GM20000 (cell line): ENCODE measurements around the gene NSF.

ENCODE experiments used
- DNase-seq: peaks from one replicate; pipeline ENCODE4 v3.0.0; 2012; ENCODE audit warnings: low spot score
- TF ChIP-seq, protein P1 (sequence below): IDR thresholded peaks from 2 replicates; pipeline ENCODE4 v1.5.1; 2012; ENCODE audit warnings: mild to moderate bottlenecking, control low read depth; ENCODE audit errors: extremely low read depth, missing control alignments

Gene NSF

DNA sequence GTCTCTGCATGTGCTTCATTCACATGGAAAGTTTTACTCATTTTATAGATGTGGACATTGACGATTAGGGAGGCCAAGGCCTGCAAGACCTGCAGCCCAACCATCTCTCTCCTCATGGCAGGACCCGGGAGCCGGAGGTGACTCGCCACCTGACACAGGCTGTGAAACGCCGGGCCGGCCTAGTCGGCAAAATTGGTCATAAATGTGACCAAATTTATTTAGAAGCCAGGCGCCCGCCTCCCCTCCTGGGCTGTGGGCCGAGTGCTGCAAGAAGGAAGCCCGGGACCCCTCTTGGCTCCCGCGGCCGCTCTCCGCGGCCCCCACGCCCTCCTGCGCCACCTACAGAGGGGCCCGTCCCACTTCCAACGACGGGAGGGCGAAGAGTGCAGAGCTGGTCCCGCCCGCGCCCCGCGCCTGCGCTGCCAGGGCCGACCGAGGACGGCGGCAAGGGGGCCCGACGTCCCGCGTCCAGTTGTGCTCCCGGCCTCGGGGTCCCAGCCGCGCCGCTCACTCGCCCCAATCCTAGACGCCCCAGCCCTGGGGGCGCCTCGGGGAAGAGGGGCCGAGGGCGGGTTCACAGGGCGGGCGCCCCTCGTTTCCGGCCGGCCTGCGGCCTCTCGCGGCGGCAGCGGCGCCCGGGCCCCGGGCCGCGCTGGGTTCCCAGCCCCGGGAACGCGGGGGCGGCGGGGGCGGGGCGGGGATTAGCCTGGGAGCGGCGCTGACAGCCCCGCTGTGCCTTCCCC is 180.5 kb downstream of the NSF start:
- TF ChIP-seq, protein P1, sequence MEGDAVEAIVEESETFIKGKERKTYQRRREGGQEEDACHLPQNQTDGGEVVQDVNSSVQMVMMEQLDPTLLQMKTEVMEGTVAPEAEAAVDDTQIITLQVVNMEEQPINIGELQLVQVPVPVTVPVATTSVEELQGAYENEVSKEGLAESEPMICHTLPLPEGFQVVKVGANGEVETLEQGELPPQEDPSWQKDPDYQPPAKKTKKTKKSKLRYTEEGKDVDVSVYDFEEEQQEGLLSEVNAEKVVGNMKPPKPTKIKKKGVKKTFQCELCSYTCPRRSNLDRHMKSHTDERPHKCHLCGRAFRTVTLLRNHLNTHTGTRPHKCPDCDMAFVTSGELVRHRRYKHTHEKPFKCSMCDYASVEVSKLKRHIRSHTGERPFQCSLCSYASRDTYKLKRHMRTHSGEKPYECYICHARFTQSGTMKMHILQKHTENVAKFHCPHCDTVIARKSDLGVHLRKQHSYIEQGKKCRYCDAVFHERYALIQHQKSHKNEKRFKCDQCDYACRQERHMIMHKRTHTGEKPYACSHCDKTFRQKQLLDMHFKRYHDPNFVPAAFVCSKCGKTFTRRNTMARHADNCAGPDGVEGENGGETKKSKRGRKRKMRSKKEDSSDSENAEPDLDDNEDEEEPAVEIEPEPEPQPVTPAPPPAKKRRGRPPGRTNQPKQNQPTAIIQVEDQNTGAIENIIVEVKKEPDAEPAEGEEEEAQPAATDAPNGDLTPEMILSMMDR = peak; percentile 9
- DNase-seq = peak; percentile 73

DNA sequence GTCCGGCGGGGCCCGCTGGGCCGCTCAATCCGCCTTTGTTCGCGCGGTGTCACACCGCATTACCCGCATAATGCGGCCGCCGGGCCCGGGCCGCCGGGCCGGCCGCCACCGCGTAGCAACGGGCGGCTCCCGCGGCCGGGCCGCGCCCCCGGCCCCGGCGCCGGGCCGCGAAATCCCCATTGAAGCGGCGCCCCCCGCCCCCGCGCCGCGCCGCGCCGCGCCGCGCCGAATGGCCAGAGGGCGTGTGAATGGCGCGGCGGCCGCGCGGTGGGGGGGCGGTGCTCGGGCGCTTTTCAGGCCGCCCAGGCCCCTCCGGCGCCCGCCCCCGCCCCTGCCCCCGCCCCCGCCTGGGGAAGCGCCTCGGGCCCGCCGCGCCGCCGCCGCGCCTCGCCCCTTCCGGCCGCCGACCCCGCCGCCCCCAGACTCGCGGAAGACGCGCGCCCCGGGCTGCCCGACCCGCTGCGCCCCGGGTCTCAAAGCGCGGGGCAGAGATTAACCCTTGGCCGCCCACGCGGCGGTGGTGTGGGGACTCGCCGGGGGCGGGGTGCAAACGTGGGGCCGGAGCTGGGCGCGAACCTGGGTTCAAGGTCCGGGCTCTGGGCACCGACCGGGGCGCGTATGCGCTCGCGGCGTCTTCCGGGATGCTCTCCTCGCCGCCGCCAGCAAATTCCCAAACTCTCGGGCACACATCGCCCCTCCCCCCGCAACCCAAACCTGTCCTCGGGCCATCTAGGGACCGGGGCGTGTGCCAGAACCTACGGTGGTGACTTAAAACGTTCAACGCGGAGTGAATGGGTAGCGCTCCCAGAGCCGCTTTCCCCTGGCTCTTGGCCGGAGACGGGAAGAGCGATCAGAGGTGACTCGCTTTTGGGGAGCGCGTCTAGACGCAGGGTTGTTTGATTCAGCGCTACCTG is 181.3 kb downstream of the NSF start:
- TF ChIP-seq, protein P1 = no peak
- peak; percentile 80 for DNase-seq

DNA sequence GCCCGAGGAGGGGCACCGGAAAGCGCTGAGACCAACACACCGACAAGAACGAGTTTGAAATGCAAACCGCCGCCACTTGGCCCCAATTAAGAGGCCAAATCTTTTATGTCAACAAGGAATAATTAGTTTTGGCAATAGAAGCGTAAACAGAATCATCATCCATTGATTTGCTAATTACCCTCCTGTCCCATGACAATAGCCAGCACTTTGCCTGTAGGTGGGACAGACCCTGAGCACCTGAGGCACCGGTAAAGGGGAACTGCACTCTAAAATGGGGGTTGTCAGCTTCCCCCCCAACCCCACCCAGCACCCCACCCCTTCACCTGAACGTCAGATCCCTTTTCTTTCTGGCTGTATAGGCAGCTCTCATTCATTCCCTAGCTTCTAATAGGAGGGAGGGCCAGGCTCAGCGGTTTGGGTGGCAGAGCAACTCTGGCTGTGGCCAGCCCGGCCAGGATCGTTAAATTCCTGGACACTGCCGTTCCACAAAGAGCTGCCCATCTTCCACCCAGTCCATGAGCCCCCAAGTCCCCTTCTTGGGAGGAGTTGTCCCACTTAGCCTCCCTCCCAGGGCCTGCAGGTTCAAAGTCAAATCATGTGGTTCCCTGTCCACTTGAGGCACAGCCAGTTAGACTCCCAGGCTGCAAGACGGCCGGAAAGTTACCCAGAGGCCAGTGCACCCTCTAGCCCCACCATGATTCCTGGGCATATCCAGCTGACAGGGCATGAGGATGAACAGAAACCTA is 182.2 kb downstream of the NSF start:
- no peak for DNase-seq
- TF ChIP-seq, protein P1 = no peak

DNA sequence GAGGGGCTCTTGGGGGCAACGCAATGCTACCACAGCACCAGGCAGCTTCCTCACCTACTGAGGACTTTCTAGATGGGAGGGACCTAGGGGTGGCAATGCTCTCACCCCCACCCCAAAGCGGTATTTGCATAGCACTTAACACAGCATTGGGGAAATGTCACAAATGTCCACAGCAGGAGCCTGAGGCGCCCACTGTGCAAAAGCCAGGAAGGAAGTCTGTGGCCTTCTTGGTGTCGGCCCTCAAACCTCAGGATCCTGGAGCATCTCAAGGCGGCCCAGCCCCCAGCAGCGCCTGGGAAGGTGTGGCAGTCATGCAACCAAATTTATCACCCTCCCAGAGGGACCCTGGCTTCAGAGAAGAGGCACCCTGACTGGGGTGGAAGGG is 182.7 kb downstream of the NSF start:
- no peak for DNase-seq
- TF ChIP-seq, protein P1 = no peak

DNA sequence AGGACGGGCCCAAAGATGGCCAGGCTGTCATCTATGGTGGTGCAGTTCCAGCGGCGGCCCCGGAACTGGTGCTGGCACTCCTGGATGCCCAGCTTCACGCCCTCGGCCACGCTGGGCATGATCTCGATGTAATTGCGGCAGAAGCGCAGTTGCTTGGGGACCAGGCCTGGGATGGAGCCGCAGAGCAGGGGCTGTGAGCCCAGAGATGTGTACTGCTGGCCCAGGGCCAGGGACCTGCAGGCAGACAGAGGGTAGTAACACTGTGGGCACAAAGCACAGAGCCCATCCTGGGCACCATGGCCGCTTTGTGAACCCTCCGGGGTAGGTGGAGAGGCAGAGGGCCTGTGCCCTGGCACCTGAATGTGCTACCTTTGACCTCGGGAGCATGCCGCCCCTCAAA is 183.2 kb downstream of the NSF start:
- TF ChIP-seq, protein P1 = no peak
- no peak for DNase-seq

DNA sequence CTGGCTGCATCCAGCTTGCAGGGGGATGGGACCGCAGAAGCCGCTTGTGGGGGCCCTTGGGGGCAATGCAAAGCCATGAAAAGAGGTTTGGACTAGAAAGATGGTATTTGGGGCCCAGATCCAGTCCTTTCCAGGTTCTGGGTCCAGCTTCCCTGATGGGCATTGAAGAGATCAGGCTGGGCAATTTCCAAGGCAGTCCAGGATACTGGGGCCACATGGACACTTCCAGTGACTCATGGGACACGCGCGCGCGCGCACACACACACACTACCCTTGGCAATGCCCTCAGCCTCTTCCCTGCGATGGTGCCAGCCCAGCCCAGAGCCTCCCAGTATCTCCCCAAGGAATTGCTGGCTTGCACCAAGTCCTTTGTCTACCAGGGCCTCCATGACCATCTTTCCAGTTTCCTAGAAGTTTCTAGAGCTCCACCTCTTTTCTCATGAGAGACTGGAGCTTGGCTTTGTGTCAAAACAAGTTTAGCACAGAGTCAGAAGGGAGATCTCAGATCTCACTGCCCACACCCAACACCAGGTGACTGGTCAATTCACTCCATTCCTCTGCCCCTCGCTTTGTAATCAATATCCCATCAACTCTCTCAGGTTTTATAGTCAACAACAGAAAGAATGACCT is 183.8 kb downstream of the NSF start:
- TF ChIP-seq, protein P1 = no peak
- DNase-seq = no peak
